GM12864 (cell line): ENCODE results near the gene ZBTB47.

ENCODE experiments used
- DNase-seq: peaks from one replicate; pipeline ENCODE4 v3.0.0-alpha.2; 2011; ENCODE audit warnings: low read depth
- H3K4me3 ChIP-seq: 2 replicates; pipeline ENCODE4 v1.5.1; 2011; ENCODE audit warnings: mild to moderate bottlenecking, low read depth, low read length, control low read depth
- TF ChIP-seq, protein P1 (sequence below): IDR thresholded peaks from 2 replicates; pipeline ENCODE4 v1.5.1; 2011; ENCODE audit warnings: low read depth, mild to moderate bottlenecking, moderate library complexity, low read length, control low read depth, inconsistent platforms; ENCODE audit errors: missing control alignments

ZBTB47 gene

DNA sequence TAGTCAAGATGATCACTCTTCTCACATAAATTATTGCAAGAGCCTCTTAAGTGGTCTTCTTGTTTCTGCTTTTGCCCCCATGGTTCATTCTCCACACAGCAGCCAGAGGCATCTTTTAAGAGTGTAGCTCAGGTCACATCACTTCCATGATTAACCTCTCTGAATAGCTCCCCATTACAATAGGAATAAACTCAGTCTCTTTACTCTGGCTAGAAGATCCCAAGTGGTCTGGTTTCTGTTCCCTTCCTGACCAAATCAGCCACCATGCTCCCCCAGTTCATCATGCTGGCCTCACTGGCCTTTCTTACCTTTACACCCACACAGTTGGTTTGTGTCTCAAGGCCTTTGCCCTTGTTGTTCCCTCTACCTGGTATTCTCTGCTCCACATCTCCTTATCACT is 40.9 kb downstream of the ZBTB47 start:
- TF ChIP-seq, protein P1, sequence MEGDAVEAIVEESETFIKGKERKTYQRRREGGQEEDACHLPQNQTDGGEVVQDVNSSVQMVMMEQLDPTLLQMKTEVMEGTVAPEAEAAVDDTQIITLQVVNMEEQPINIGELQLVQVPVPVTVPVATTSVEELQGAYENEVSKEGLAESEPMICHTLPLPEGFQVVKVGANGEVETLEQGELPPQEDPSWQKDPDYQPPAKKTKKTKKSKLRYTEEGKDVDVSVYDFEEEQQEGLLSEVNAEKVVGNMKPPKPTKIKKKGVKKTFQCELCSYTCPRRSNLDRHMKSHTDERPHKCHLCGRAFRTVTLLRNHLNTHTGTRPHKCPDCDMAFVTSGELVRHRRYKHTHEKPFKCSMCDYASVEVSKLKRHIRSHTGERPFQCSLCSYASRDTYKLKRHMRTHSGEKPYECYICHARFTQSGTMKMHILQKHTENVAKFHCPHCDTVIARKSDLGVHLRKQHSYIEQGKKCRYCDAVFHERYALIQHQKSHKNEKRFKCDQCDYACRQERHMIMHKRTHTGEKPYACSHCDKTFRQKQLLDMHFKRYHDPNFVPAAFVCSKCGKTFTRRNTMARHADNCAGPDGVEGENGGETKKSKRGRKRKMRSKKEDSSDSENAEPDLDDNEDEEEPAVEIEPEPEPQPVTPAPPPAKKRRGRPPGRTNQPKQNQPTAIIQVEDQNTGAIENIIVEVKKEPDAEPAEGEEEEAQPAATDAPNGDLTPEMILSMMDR: no peak
- no peak for DNase-seq
- no peak overlapping the region for H3K4me3 ChIP-seq

DNA sequence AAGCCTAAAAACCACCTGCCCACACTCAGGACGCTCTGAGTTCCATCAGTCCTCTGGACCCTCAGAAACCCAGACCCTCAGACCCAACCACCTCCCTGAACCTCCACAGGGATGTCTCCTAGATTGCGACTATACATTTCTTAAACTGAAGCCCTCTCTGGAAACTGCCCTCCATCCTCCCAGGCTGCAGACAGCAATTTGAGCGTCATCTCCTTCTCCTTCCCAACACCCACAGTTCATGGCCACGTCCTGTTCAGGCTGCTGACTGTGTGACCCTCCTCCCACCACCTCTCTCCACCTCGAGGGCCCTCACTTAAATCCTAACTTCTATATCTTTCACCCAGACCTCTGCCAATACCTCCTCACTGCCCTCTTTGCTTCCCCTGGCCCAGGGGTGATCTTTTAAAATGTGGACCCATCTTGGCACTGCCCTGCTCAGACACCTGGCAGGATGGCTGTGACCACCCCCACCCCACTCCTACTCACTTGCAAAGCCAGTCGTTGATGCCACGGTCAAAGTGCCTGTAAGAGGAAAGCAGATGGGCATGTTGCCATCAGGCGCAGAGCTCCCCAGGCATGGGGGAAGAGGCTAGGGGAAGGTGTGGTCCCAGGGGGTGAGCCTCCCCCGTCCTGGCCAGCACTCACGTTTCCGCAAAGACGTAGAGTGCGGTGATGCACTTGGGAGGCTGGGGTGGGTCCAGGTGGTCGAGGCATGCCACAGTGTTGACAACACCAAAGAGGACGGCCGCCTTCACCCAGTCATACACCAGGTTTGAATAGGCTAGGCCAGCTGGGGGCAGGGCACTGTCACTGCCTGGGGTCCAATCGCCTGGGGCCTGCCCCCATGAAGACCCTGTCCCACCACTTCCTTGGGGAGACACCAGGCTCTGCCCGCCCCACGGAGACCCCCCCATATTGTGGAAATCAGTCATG is 43.1 kb downstream of the ZBTB47 start:
- TF ChIP-seq, protein P1: no peak

DNA sequence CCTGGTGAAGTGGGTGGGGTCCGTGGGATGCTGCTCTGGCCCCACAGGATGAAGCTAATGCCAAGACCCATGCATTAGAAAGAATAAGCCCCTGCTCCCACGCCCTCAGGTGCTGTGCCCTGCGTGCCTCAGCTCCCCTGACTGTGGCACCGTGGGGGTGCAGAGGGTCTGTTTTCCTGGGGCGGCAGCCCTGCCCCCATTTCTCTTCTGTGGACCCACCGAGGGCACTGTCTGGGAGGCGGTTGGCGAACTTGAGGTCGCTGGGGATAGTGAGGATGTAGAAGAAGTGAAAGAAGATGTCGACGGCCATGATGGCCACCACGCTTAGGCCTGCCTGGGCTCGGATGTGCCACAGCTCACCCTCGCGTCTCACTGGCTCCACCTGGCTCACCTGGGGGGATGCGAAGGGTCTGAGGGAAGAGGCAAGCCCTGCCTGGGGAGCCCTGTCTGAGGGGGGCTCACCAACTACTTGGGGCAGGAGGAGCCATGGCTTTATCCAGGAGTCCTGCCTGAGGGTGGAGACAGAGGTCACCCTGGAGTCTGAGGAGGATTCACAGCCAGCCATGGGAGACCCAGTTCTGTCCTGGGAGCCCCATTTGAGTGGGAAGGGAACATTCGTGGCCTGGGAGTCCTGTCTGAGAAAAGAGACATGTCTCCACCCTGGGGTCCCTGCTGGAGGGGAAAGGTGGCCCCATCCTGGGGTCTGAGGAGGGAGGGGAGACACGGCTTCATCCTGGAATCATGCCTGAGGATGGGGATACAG is 44.0 kb downstream of the ZBTB47 start:
- H3K4me3 ChIP-seq: no peak overlapping the region
- no peak for DNase-seq
- TF ChIP-seq, protein P1: no peak

More for the DNA sequence above, 43.1 kb downstream of the ZBTB47 start:
- DNase-seq: no peak
- no peak overlapping the region for H3K4me3 ChIP-seq

DNA sequence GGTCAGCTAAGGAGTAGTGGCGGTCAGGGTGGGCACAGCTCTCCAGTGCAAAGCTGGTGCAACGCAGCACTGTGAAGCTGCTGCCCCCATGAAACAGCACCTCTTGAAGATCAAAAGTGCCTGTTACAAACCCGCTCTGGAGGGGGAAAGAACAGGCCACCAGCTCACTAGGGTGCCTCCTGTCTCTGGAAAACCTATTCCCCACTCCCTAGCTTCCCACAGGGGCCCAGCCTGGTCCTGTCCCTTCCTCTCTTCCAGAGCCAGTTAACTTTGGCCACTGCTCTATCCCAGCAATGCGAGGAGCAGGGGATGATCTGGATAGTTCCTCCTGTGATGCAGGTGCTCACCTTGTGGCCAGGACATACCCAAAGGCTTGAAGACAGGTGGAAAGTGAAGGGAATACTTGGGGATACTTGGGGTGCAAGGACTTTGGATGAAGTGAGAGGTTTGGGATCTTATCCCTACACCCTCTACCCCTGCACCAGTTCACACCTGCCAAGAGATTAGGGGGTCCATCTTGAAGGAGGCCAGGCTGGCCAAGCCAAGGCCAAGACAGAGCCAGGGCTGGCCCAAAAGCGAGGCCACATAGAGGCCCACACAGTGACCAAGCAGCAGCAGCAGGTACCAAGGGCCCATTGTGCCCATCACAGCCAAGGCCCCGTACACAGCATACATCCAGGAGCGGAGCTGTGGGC is 44.9 kb downstream of the ZBTB47 start:
- DNase-seq: no peak
- H3K4me3 ChIP-seq: no peak overlapping the region
- TF ChIP-seq, protein P1: no peak

DNA sequence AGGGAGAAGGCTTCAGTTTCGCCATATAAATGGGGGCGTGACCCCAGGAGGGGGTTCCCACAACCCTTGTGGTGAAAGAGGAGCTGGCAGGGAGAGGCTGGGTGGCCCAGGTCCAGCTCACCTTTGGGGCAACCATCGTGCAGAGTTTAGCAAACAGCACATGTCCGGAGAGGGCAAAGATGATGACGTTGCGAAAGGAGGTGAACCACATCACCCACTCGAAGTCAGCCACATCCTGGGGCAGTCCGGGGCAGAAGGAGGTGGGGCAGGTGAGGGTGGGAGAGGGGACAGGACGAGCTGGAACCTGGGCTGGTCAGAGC is 45.4 kb downstream of the ZBTB47 start:
- no peak overlapping the region for H3K4me3 ChIP-seq
- TF ChIP-seq, protein P1: no peak
- no peak for DNase-seq

DNA sequence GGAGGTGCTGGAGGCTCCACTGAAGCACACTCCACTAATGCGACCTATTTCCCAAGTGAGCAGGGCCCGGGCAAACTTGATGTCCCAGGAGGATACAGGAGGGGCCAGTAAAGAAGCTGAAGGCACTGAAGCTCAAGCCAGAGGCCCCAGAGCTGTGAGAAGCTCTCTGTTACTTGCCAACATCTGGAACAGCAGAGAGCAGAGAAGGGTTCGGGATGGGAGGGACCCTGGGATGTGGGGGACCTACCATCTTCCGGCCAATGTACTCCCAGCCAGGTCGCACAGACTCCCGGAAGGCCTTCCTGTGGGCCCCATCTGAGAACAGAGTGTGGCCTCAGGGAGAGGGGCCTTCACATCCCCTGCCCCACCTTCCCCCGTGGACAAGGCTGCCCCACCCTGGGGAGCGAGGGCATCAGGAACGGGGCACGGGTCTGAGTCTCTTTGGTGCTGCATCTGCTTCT is 46.0 kb downstream of the ZBTB47 start:
- no peak overlapping the region for H3K4me3 ChIP-seq
- TF ChIP-seq, protein P1: no peak
- no peak for DNase-seq
